ENCODE data around the gene GLIS1.

GLIS1 gene

DNA sequence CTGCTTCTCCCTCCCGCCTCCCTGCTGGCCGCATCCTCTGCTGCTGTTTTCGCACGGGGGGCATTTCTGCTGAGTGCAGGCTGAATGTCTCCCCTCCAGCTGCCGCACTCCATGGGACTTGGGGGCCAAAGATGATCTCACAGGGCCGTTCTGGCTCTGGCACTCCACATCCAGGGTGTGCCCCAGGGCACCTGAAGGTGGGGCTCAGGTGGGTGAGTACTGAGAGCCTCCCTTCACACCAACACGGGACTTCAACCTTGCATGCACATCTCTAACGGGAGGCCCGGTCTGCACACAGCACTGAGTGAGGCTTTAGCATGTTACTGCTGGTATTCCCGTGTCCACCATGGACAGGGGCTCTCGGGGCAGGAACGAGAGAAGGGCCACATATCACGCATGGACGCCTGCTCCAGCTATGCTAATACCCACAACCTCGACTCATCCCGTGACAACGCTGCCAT lies 190.9 kb downstream of the GLIS1 start:
- DNase-seq (ENCODE audit: low read depth in 2 of 2): no peak

DNA sequence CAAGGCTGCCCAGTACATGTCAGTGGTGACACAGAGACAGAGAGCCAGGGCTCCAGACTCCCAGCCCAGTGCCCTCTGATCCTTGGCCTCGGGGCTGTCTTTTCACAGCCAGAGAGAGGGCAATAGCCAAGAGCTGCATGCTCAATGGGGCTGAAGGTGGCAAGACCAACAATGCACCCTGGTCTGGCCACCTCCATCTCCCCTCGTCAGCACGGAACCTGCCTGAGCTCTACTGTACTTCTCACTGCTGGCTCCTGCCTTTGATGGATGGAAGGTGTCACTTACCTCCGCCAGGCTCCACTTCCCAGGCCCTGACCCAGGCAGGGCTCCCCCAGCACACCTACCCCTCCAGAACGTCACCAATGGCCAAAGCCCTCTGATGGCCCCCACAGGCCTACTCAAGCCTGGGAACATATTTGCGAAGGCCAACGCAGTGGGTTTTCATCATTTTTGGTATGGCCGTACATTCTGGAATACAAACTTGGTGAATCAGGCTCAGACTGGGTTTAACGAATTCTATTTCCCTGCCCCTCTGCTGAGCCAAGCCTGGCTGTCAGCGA lies 191.7 kb downstream of the GLIS1 start:
- DNase-seq (ENCODE audit: low read depth in 2 of 2): no peak

DNA sequence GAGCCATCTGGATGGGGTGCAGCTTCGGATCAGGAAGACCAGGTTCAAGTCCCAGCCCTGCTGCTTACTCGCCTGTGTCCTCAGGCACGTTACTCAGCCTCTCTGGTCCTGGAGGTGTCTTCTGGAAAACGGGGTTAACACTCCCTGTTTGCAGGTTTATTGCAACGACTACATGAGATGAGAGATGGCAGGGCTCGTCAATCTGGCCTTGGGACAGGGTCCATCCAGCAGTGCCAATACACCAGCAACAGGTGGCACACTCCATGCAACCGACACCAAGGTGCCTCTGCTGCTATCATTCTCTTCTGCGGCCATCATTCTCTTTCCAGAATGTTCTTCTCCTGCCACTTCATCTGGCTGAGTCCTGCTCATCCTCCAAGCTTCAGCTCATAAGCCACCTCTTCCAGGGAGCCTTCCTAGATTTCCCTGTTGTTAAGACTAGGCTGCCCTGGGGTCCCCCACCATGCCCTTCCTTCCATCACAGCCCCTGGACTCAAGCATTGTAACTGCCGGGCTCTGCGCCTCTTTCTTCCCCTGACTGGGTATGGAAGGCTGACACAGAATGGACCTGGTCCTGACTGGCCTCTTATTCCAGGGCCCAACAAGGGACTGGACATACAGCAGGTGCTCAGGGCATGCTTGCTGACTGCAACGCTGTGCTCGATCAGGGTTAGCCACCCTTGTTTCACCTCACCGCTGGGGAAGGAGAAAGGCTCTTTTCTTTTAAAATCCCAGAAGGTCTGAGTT lies 192.4 kb downstream of the GLIS1 start:
- DNase-seq (ENCODE audit: low read depth in 2 of 2): no peak

DNA sequence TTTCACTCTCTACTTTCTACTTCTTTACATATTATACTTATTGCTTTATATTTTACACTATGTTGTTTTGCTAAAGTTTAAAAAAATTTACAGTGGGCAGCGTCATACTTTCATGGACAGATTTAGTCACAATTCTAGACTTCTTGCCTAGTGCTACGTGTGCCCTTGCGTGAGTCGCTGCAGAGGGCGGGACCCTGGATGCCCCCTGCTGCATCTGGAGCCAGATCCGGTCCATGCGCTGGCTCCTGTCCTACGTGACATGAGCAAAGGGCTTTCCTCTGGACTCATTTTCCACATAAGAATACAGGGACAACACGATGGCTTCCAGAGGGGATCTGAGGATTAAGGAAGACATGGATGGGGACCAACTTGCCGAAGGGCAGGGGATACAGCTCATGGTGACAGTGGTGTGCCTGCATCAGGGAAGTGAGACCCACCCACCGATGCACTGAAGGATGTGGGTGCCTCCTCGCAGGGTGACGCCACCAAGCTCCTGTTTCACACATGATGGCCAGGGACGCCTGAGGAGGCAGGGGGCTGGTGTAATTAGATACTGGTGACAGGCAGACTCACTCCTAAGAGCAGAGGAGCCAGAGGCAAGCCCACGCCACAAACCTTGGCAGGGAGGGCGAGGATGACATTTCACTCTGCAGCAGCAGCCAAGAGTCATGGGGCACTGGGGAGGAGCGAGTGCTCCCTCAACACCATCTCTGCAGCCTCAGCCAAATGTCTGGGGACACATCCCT lies 193.1 kb downstream of the GLIS1 start:
- DNase-seq (ENCODE audit: low read depth in 2 of 2): no peak

DNA sequence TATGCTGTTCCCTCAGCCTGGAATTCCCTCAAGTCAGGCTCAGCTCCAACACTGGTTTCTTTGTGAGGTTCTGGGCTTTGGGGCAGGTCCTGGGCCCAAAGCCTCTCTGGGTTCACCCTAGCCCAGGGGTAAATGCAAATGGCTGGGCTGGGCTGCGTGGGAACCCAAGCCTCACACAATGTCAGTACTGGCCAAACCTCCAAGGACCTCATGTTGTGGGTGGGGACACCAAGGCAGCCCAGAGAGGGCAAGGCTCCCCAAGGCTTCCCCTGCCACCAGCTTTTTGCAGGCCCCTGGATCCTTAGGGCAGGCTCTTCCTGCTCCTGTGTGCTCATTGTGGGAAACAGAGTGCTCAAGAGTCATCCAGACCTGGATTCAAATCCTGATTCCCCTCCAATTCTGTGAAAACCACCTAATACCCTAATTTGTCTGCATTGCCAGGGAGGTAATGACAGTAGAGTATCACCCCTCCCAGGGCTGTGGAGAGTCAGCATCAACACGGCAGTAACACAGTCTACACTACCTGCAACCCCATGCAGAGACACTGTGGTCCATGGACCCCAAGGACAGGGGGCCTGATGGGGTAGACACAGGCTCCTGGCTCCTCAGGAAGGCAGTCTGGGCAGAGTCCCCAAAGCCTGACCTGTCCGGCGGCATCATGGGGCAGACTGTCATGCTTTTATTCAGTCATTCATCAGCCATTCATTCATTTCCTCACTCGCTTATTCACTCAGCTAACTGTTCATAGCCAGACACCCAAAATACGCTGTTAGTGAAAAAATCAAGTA lies 194.0 kb downstream of the GLIS1 start:
- DNase-seq (ENCODE audit: low read depth in 2 of 2): no peak

DNA sequence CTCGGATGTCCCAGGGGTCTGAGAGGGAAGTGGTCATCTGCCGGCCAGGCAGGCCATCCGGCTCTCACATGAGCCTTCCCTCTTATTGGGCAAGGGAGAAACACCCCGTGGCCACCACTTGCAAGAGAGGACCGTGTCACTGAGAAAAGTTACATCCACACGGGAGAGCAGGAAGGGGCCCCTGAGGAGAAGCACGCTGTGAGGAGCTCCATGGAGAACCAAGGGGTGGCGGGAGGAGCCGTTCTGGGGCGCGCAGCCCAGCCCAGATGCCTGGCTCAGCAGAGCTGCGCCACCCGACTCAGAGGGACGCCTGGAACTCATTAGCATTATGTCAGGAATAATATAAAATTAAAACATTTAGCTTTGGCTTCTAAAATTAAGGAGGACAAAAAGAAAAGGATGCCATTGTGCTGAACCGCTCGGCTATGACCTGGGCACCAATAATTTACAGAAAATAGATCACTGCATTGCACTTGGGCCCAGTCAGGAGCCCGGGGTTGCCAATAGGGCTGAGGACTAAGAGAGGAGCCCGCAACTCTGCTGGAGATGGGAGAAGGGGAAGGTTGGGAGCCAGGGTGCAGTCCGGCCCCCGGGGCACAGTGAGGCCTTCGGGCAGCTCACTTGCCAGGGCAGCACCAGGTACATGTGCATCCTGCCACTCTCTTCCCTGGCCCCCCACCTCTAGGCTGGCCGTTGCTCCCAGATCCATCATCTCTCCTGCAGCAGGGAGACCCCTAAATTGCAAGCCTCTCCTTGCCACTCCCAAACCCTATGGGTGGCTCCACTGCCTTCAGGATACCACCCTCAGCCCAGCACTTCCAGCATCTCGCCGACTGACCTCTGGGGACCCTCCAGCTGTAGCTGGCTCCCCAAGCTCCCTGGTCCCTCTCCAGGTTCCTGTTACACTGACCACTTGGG lies 194.9 kb downstream of the GLIS1 start:
- DNase-seq (ENCODE audit: low read depth in 2 of 2): no peak

DNA sequence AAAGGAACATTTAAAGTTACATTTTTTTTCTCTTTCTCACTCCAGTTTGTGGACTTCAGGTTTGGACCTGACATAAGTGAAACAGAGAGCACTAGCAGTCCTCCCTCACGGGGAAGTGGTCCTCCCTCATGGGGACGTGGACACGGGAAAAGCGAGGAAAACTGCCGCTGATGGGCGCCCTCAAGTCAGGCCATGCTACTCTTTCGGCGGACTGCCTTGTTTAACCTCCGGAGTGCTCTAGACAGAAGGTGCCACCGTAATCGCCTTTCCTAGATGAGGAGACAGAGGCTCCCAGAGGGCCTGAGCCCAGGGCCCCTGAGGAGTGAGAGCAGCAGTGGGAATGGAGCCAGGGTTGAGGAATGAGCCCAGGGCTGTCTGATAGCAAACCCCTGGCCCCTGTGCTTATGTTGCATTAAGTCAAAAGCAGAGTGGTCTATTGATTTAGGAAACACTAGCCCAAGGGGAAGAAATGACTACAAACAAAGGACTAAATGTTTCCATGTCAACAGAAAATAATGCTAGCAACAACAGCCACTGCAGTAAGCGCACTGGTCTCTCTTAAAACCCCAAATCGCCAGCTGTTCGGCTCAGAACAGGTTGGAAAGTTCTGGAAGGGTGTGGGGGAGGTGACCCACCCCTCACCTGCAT lies 195.7 kb downstream of the GLIS1 start:
- DNase-seq (ENCODE audit: low read depth in 2 of 2): no peak

DNA sequence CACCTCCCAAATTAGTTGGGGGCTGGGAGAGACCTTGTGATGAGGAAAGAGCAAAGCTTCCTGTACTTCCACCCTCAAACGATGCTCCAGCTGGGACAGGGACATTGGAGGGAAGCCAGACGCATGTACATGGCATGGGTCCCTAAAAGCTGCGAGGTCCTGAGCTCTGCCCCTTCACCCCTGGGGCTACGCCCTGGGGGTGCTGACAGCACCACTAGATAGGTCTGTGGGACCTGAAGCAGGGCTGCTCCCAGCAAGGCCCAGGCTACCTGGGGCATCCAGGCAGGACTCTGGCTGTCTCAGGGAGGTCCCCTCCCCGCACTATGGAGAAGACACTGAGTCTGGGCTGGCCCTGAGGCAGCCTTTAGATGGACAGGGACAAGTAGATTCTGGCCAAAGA lies 196.4 kb downstream of the GLIS1 start:
- DNase-seq (ENCODE audit: low read depth in 2 of 2): no peak

DNA sequence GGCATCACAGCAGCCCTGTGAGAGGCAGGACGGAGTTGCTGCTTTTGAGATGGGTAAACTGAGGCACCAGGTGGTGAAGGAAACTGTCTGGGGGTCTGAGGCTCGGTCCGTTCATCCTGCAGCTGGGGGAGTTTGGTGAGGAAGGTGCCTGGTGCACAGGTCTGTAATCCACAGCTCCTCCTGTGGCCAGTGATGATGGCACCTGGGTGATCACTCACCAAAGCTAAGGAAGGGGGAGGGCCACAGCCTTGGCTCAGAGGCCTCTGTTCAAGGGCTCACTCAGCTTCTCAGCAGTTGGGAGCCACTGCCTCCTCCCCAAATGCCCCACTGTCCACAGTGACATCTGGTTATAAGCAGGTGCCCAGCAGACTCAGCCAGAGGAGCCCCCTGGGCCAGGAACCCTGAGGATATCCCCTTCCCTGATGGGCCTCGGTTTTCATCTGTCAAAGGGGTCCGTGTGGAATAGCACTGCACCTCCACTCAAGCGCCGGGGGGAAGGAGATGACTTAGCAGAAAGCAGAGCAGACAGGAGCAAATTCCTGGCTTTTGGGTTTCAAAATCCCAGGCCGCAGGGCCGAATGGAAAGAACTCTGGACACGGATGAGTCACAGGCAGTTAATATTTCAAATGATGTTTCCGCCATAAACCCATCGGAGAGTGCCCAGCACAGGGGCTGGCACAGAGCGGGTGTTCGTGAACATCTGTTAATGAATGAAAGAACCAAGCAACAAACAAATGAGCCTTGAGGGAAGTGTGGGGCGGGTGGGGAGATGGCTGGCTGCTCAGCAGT lies 197.0 kb downstream of the GLIS1 start:
- no peak for DNase-seq (ENCODE audit: low read depth in 2 of 2)

DNA sequence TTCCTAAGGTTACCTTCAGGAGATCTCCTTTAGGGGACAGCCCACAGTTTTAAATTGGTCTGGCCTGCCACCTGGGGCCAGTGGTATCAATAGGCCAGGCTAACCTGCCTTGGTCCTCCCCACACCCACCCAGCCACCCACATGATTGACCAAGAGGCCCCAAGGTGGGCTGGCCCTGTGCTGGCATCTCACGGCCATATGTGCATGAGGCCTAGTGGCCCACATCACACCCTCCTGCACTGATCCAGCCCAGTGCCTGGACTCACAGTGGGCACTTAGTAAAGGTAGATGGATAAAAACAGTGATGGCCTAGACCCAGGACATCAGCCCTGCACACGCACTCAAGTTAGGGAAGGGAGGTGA lies 197.7 kb downstream of the GLIS1 start:
- DNase-seq (ENCODE audit: low read depth in 2 of 2): no peak

DNA sequence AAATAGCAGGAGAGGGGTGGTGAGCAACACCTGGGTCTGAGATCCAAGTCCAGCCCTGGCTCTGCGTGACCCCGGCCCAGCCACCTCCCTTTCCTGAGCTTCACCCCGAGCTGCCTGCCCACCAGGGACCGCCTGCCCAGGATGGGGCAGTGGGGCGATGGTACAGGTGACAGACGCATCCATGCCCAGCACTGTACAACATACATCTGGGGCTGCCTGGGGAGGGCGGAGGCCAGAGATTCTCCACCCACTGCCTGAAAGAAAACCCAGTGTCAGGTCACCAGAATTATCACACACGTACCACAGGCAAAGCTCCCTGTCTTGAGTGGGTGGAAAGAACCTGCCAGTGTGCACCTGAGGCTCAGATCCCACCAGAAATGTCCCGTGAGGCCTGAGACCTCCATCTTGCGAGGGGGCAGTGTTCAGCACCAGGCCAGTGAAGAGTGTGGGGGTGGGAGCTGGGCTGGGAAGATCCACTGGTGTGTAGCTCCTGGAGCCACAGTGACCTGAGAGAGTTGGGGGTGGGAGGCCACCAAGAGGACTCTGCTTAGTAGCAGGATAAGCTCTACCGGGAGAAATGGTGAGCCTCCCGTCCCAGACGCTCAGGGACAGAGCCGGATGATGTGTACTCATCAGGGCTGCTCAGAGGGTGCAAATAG lies 198.2 kb downstream of the GLIS1 start:
- no peak for DNase-seq (ENCODE audit: low read depth in 2 of 2)

DNA sequence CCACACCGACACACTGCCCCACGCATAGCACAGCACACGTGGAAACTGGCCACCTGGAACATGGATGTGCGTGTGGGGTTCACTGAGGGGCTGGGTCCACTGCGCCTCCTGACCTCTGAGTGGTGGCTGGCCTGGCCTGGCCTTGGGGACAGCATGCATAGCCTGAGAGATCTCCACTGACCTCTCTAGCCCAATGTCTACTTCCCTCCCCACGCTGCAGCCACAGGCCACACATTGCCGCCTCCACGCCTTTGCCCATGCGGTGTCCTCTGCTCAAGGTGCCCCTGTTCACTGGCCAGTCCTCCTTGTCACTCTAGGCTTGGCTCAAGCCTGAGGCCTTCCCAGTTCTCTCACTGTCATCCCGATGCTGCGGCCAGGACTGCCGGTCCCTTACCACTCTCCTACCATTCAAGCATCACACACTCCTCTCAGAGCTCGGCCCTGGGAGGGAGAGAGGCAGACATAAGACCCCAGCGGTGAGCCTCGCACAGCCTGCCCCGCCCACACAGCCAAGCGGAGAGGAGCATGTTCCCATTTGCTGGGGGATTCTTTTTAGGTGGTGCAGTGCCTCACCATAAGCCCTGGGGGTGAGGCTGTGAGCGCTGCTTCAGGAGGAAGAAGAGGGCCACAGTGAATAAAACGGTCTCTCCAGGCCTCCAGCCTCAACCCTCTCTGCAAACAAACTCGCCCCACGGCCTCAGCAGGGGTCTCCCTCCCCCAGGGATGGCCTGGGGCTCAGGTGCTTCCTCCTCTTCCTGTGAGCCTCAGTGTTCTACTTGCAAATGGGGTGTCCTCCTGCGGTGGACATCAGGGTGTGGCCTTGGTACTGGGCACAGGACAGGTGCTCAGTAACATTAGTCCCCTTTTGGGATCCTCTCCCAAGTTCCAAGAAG lies 199.0 kb downstream of the GLIS1 start:
- DNase-seq (ENCODE audit: low read depth in 2 of 2): no peak

DNA sequence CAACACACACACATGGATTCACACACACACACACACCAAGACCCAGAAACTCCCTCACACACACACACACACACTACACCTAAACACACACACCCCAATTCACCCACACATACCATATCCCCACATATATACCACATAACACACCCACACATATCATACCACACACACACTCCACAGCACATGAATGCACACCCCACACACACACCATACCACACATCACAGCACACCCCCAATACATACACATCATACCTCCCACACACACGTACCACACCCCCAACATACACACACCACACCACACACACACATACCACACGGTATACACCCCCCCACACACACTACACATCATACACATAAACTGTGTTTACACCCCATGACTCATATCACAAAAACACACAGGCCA lies 199.7 kb downstream of the GLIS1 start:
- no peak for DNase-seq (ENCODE audit: low read depth in 2 of 2)

DNA sequence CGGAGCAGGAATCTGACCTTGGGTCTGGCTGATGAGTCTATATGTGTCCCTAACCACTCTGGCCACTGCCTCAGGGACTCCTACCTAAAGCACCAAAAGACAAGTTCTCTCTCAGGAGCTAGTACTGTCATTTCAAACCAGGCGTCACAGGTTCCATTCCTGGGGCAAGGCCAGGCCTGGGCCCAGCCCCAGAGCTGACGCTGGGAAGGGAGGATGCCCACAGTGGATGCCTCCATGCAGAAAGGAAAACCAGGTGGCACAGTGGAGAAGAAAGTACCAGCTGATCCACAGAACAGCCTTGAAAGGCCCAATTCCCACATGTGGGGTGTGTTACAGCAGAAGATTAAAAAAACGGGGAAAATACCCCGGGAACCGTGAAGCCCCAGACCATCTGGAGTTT lies 202.4 kb downstream of the GLIS1 start:
- DNase-seq (ENCODE audit: low read depth in 2 of 2): no peak

DNA sequence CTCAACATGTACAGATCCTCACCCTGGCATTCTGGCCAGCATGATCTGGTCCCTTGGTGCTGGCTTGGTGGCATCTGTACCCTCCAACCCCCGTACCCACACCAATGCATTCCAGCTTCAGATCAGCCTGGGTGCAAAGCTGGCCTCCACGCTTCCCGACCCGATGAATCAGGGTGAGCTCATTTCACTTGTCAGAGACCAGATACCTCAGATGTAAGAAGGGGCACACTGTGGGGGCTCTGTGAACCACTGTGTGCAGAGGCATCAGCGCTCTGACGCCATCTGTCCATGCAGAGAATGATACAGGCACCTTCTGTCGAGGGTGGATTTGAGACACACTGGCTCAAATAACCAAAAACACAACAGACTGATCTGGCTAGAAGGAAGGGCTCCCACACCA lies 203.1 kb downstream of the GLIS1 start:
- no peak for DNase-seq (ENCODE audit: low read depth in 2 of 2)

DNA sequence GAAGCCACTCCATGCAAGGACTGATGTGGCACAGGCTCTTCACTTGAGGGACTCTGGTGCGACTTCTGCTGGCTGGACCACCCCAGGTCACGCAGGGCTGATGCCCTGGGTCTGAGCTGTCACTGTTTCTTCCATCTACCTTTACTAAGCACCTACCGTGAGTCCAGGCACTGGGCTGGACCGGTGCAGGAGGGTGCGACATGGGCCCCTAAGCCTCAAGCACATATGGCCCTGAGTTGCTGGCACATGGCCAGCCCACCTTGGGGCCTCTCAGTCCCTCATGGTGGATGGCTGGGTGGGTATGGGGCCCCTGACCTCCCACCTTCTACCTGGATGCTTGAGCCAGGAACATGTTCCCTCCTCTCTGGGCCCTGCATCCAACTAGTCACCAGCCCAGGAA lies 203.7 kb downstream of the GLIS1 start:
- DNase-seq (ENCODE audit: low read depth in 2 of 2): no peak

DNA sequence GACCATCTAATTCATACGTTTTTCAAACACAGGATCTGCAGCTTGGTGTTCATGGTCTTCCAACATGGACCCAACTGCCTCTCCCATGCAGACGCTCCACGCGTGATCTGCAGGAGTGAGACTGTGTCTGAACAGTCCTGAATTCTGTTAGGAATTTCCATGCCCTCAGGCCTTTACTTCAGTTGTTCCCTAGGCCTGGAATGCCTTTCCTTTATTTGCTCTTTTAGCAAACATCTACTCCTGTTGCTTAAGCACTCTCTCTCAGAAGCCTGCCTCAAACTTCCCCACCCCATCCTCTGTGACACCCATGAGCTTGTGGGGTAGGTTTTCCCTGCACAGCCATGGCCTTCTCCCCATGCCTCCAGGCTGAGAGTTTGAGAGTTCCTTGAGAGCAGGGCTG lies 206.1 kb downstream of the GLIS1 start:
- DNase-seq (ENCODE audit: low read depth in 2 of 2): no peak

DNA sequence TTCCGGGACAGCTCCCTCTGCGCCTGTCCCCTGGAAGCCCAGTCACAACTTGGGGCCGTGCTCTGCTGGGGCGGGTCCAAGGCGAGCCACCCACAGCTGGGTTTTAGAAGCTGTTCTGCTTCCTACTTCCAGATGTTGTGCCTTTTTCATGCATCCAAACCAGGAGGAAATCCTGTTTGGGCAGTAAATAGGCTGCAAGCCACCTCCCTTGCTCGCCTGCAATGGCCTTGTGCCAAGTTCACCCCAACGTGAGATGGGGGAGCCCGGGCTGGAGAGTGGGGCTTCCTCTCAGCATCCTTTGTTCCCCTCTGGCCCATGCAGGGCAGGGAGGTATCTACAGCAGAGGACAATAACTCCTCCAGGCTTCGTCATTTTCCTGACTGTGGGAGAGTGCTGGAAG lies 206.6 kb downstream of the GLIS1 start:
- no peak for DNase-seq (ENCODE audit: low read depth in 2 of 2)

All from stimulated activated CD4-positive, alpha-beta T cell treated with anti-CD3 and anti-CD28 coated beads, Interleukin-1b, Interleukin-23, amount 100 ng/mL, for 1 hour (primary cell).